SK-N-SH (cell line): ENCODE data around the gene ANKRD65. TPM values are rescaled to one million over a fixed set of nuclear protein-coding genes. Genes with fewer than 3 reads are reported as not detected.
"Not testable (repeated sequence)": the region's sequence is repeated elsewhere in the genome, so short reads cannot be mapped to it uniquely, and the experiment has no call there.

Source experiments
- CTCF ChIA-PET: fragments of 300-600, 350-600 bp; formaldehyde crosslinking; extraction: SDS; loops from one replicate; lab custom pipeline; 2021; lab: Yijun Ruan, JAX
- POLR2A ChIA-PET: fragments of 350-600 bp; sonication (Branson Sonifier 250); formaldehyde crosslinking; extraction: SDS; loops from one replicate; lab custom pipeline; 2020; ENCODE audit warnings: antibody characterized with exemption, inconsistent platforms; lab: Yijun Ruan, JAX
- DNase-seq: peaks from one replicate; pipeline ENCODE4 v3.0.0; 2012
- H2AFZ ChIP-seq: fragments of 200-600 bp; sonication (generic); 2 replicates; pipeline ENCODE4 v1.8.1; 2016; ENCODE audit warnings: antibody characterized with exemption, mild to moderate bottlenecking, low read depth
- H3F3A ChIP-seq: fragments of 200-600 bp; sonication (generic); replicated peaks from 2 replicates; pipeline ENCODE3; 2016; ENCODE audit warnings: antibody characterized with exemption, mild to moderate bottlenecking; ENCODE audit not compliant: insufficient read depth
- H3K27ac ChIP-seq, 2 experiments: fragments of 200-500 bp in 1 of 2; fragments of 200-600 bp in 1 of 2; sonication (Bioruptor generic) in 1 of 2; sonication (generic), shearing (Covaris generic) in 1 of 2; 2 replicates each; pipeline versions ENCODE4 v1.5.1 to v1.6.1; 2014 to 2016; ENCODE audit warnings: low read depth in 2 of 2, inconsistent platforms in 1 of 2, low read length in 1 of 2, mild to moderate bottlenecking in 1 of 2, mixed read lengths in 1 of 2
- H3K27me3 ChIP-seq: fragments of 200-600 bp; sonication (generic), shearing (Covaris generic); 2 replicates; pipeline ENCODE4 v1.6.1; 2016; ENCODE audit warnings: mixed run types; ENCODE audit not compliant: insufficient read depth
- H3K36me3 ChIP-seq, 2 experiments: fragments of 200-500 bp in 1 of 2; fragments of 200-600 bp in 1 of 2; sonication (Bioruptor generic) in 1 of 2; sonication (generic) in 1 of 2; replicated peaks in 1 of 2; 2 replicates each; pipeline versions ENCODE3 to v1.5.1; 2014 to 2016; ENCODE audit warnings: low read length in 1 of 2, mild to moderate bottlenecking in 1 of 2; ENCODE audit not compliant: insufficient read depth in 2 of 2, control insufficient read depth in 1 of 2
- H3K4me1 ChIP-seq, 2 experiments: fragments of 200-500 bp in 1 of 2; fragments of 200-600 bp in 1 of 2; sonication (Bioruptor generic) in 1 of 2; sonication (generic), shearing (Covaris generic) in 1 of 2; 2 replicates each; pipeline versions ENCODE4 v1.5.1 to v1.6.1; 2014 to 2016; ENCODE audit warnings: low read depth in 1 of 2, low read length in 1 of 2, mixed run types in 1 of 2; ENCODE audit not compliant: insufficient read depth in 2 of 2, control insufficient read depth in 1 of 2
- H3K4me2 ChIP-seq: fragments of 200-600 bp; sonication (generic), shearing (Covaris generic); 2 replicates; pipeline ENCODE4 v1.6.1; 2017; ENCODE audit warnings: mixed run types
- H3K4me3 ChIP-seq, 2 experiments: fragments of 200-500 bp in 1 of 2; fragments of 200-600 bp in 1 of 2; sonication (Bioruptor generic) in 1 of 2; sonication (generic), shearing (Covaris generic) in 1 of 2; 2 replicates each; pipeline versions ENCODE4 v1.5.1 to v1.8.1; 2014 to 2016; ENCODE audit warnings: low read depth in 2 of 2, inconsistent platforms in 1 of 2, low read length in 1 of 2, mild to moderate bottlenecking in 1 of 2, mixed read lengths in 1 of 2, moderate library complexity in 1 of 2
- H3K79me2 ChIP-seq: fragments of 200-600 bp; sonication (generic); 2 replicates; pipeline ENCODE4 v1.8.1; 2017; ENCODE audit warnings: mild to moderate bottlenecking; ENCODE audit not compliant: insufficient read depth
- H3K9ac ChIP-seq: fragments of 200-600 bp; sonication (generic); 2 replicates; pipeline ENCODE4 v1.6.1; 2017; ENCODE audit warnings: mixed run types
- H3K9me2 ChIP-seq: fragments of 200-600 bp; sonication (generic); 2 replicates; pipeline ENCODE4 v1.6.1; 2017; ENCODE audit warnings: mixed run types
- H3K9me3 ChIP-seq: fragments of 200-600 bp; sonication (generic); 2 replicates; pipeline ENCODE4 v1.6.1; 2017; ENCODE audit warnings: mixed run types, mild to moderate bottlenecking, moderate library complexity
- H4K20me1 ChIP-seq: fragments of 200-600 bp; sonication (generic); 2 replicates; pipeline ENCODE4 v1.6.1; 2017; ENCODE audit warnings: mild to moderate bottlenecking, mixed run types; ENCODE audit not compliant: insufficient read depth
- CHD2 ChIP-seq: fragments of 150-350 bp; IDR thresholded peaks from 2 replicates; pipeline ENCODE4 v1.6.1; 2018; ENCODE audit warnings: low read length; ENCODE audit not compliant: partially characterized antibody
- ELF1 ChIP-seq: IDR thresholded peaks from 2 replicates; pipeline ENCODE4 v1.4.0; 2012
- EP300 ChIP-seq, 2 experiments: IDR thresholded peaks; 2 replicates each; pipeline versions ENCODE4 v1.4.0 to v1.6.1; 2012; ENCODE audit warnings: borderline replicate concordance in 1 of 2, low read depth in 1 of 2, low read length in 1 of 2
- FOSL2 ChIP-seq: IDR thresholded peaks from 2 replicates; pipeline ENCODE4 v1.4.0; 2012; ENCODE audit warnings: low read depth, mild to moderate bottlenecking, moderate library complexity, borderline replicate concordance
- FOXJ3 ChIP-seq: sonication (generic); formaldehyde crosslinking; IDR thresholded peaks from 2 replicates; pipeline ENCODE4 v1.5.1; 2020; ENCODE audit warnings: mild to moderate bottlenecking, missing genetic modification reagents
- FOXM1 ChIP-seq: IDR thresholded peaks from 2 replicates; pipeline ENCODE4 v1.4.0; 2012; ENCODE audit warnings: low read depth, mild to moderate bottlenecking
- GATA2 ChIP-seq: sonication (generic); formaldehyde crosslinking; IDR thresholded peaks from 2 replicates; pipeline ENCODE4 v1.5.0; 2020; ENCODE audit warnings: mild to moderate bottlenecking, missing genetic modification reagents
- IRF3 ChIP-seq: fragments of 150-350 bp; IDR thresholded peaks from 2 replicates; pipeline ENCODE4 v1.6.1; 2016; ENCODE audit warnings: mild to moderate bottlenecking, low read depth, low read length
- JUND ChIP-seq: IDR thresholded peaks from 2 replicates; pipeline ENCODE4 v1.4.0; 2012
- NRF1 ChIP-seq: IDR thresholded peaks from 2 replicates; pipeline ENCODE4 v1.6.1; 2012; ENCODE audit warnings: low read depth, mild to moderate bottlenecking, low read length
- PBX3 ChIP-seq: IDR thresholded peaks from 2 replicates; pipeline ENCODE4; 2012
- RCOR1 ChIP-seq: fragments of 150-350 bp; IDR thresholded peaks from 2 replicates; pipeline ENCODE4 v1.6.1; 2017; ENCODE audit warnings: antibody characterized with exemption, low read length
- RFX5 ChIP-seq: IDR thresholded peaks from 2 replicates; pipeline ENCODE4 v1.6.1; 2012; ENCODE audit warnings: mild to moderate bottlenecking, improper control_type of control experiment, low read length
- TAF1 ChIP-seq: IDR thresholded peaks from 2 replicates; pipeline ENCODE4 v1.6.1; 2012; ENCODE audit warnings: low read depth, mild to moderate bottlenecking, low read length, moderate library complexity, borderline replicate concordance
- TCF12 ChIP-seq: IDR thresholded peaks from 2 replicates; pipeline ENCODE4 v1.4.0; 2012
- TEAD4 ChIP-seq: IDR thresholded peaks from 2 replicates; pipeline ENCODE4 v1.4.0; 2012; ENCODE audit warnings: mild to moderate bottlenecking, borderline replicate concordance; ENCODE audit not compliant: insufficient read depth
- ZBTB33 ChIP-seq: IDR thresholded peaks from 2 replicates; pipeline ENCODE4 v1.4.0; 2012; ENCODE audit warnings: low read depth, borderline replicate concordance
- whole genome bisulfite sequencing: methylation state at CpG from one replicate; pipeline ENCODE4 v1.1.6; 2017; ENCODE audit warnings: low lambda C conversion rate; 5-methylcytosine and 5-hydroxymethylcytosine counted together
- polyA plus RNA-seq, 3 experiments: library from polyadenylated mRNA; depleted of rRNA; stranded (reverse); fragments of >200 nt; gene quantifications; 2 replicates each; pipeline ENCODE4 v1.2.3, GENCODE V29; 2012
- TF ChIP-seq, protein P1 (sequence below): fragments of 200-600 bp; sonication (generic); IDR thresholded peaks from 2 replicates; pipeline ENCODE4 v1.6.1; 2017; ENCODE audit warnings: antibody characterized with exemption, mild to moderate bottlenecking, moderate library complexity

The ANKRD65 gene
- polyA plus RNA-seq, 1 of the 3 experiments (the other 2 are of a cell fraction), result 0.07 TPM

DNA sequence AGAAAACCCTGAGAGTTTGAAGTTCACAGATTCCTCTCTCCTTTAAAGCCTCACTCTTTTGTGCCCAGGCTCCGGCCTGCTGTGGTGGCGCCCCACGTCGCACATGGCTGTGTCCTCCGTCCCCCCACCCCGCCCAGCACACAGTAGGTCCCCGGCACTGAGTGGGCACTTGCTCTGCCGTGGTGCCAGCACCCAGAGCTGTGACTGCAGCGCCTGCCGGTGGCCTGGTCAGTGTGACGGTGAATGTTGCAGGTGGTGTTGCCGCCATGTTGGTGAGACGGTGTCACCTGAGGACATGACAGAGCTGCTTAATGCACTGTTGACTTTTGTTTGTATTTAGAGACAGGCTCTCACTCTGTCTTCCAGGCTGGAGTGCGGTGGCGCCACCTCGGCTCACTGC lies 31.8 kb upstream of the ANKRD65 start:
- no peak for TF ChIP-seq CHD2
- TF ChIP-seq IRF3, result no peak
- TF ChIP-seq ELF1, result no peak
- no peak for TF ChIP-seq ZBTB33
- no peak for TF ChIP-seq FOSL2
- no peak for TF ChIP-seq PBX3
- TF ChIP-seq TAF1, result no peak
- no peak for TF ChIP-seq GATA2 (CRISPR knock-in tag)
- TF ChIP-seq RFX5, result no peak
- TF ChIP-seq FOXJ3 (CRISPR knock-in tag), result no peak
- TF ChIP-seq TCF12, result no peak
- TF ChIP-seq NRF1, result no peak
- no peak for TF ChIP-seq RCOR1
- TF ChIP-seq, protein P1, sequence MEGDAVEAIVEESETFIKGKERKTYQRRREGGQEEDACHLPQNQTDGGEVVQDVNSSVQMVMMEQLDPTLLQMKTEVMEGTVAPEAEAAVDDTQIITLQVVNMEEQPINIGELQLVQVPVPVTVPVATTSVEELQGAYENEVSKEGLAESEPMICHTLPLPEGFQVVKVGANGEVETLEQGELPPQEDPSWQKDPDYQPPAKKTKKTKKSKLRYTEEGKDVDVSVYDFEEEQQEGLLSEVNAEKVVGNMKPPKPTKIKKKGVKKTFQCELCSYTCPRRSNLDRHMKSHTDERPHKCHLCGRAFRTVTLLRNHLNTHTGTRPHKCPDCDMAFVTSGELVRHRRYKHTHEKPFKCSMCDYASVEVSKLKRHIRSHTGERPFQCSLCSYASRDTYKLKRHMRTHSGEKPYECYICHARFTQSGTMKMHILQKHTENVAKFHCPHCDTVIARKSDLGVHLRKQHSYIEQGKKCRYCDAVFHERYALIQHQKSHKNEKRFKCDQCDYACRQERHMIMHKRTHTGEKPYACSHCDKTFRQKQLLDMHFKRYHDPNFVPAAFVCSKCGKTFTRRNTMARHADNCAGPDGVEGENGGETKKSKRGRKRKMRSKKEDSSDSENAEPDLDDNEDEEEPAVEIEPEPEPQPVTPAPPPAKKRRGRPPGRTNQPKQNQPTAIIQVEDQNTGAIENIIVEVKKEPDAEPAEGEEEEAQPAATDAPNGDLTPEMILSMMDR, result no peak
- TF ChIP-seq EP300 (IDR thresholded peaks at IDR 0.05; ENCODE audit: borderline replicate concordance in 1 of 2, low read depth in 1 of 2, low read length in 1 of 2), result no peak
- TF ChIP-seq FOXM1, result no peak
- no peak for TF ChIP-seq JUND
- TF ChIP-seq TEAD4, result no peak
- H2AFZ ChIP-seq, result no peak overlapping the region
- 86% methylated on average over 4 of the region's 16 CpGs for WGBS
- no peak for DNase-seq
- H3K4me2 ChIP-seq, result no peak overlapping the region
- H3K9me2 ChIP-seq, result no peaks in the 10 kb centered on the region
- H3K79me2 ChIP-seq, result no peaks in the 10 kb centered on the region
- no peak overlapping the region for H3K9ac ChIP-seq
- CTCF ChIA-PET, result no interaction called here
- H4K20me1 ChIP-seq, result no peaks in the 10 kb centered on the region
- no peaks in the 10 kb centered on the region for H3K36me3 ChIP-seq
- no peak overlapping the region for H3K27ac ChIP-seq
- no peaks in the 10 kb centered on the region for H3F3A ChIP-seq
- no peaks in the 10 kb centered on the region for H3K4me1 ChIP-seq
- H3K27me3 ChIP-seq, result no peaks in the 10 kb centered on the region
- POLR2A ChIA-PET, result no interaction called here
- no peak overlapping the region for H3K4me3 ChIP-seq
- no peaks in the 10 kb centered on the region for H3K9me3 ChIP-seq

GRCh38 chr1:1452365-1452739 lies 31.3 kb upstream of the ANKRD65 start:
- H4K20me1 ChIP-seq, H3K27ac ChIP-seq, H3K4me3 ChIP-seq, CTCF ChIA-PET, H3K9me2 ChIP-seq, H3K79me2 ChIP-seq, H3K27me3 ChIP-seq, H3K4me2 ChIP-seq, H2AFZ ChIP-seq, H3K9me3 ChIP-seq, H3F3A ChIP-seq, POLR2A ChIA-PET, H3K36me3 ChIP-seq, H3K9ac ChIP-seq, DNase-seq, H3K4me1 ChIP-seq: not testable (repeated sequence)
- 38% methylated on average over 3 of the region's 8 CpGs for WGBS
